ENCODE results near the gene KRT2.

Gene KRT2

DNA sequence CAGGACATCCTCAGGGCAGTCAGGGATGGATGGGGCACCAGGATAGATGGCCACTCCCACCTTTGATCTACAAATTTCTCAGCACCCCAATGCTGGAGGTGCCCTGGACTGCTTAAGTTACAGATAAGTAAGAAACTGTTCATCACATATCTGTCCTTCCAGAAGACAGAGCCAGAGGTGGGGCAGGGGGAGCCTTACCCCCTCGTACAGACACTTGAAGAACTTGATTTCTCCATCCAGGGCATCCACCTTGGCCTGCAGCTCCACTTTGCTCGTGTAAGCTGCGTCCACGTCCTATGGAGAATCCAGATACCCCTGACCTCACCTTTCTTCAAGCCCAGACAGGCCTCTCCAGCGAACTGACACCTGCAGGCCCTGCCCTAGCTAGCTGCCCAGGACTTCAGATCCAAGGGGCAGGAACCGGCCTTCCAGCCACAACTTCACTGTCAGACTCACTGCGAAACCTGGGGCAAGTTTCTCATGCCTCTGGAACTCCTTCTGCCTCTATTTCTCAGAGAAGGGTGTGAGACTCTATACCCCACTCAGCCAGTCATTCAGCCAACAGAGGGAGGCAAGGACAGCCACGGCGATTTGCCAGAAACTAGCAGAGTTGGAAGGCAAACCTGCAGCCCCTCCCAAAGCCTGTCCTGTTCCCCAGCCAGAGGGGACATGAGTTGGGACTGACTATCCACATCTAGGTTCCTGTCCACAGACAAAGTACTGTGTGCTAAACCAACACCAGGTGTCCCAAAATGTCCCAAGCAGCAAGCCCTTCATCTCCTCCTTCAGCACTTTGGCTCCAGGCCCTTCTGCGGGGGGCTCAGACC lies 37.4 kb downstream of the KRT2 start:
- no peak for DNase-seq

DNA sequence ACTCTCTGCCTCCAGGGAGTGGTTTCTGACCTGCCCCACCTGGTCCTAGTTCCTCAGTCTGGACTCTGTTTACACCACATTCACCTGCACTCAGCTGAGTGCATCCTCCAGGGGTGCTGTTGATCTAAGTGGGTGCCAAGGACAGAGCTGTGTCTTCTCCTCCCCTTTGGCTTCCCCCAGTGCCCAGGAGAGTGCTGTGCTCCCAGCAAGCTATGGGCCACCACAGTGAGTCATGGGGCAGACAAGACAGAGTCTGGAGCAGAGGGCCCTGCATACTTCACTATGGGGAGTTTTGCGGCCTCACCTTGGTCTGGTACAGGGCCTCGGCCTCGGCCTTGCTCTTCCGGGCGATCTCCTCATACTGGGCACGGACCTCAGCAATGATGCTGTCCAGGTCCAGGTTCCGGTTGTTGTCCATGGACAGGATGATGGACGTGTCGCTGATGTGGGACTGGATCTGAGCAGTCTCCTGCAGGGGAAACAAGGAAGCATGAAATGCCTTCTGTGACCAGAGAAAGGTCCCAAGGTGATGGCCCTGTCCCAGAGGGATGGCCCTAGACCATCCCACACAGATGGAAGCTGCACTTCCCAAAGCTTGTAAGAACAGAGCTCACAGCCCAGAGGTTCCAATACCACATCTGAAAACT lies 38.5 kb downstream of the KRT2 start:
- DNase-seq, result no peak

GRCh38 chr12:52612431-52613383 lies 39.3 kb downstream of the KRT2 start:
- no peak for DNase-seq

- DNase-seq, result no peak
Measured at GRCh38 chr12:52611080-52611468, 40.9 kb downstream of the KRT2 start.

DNA sequence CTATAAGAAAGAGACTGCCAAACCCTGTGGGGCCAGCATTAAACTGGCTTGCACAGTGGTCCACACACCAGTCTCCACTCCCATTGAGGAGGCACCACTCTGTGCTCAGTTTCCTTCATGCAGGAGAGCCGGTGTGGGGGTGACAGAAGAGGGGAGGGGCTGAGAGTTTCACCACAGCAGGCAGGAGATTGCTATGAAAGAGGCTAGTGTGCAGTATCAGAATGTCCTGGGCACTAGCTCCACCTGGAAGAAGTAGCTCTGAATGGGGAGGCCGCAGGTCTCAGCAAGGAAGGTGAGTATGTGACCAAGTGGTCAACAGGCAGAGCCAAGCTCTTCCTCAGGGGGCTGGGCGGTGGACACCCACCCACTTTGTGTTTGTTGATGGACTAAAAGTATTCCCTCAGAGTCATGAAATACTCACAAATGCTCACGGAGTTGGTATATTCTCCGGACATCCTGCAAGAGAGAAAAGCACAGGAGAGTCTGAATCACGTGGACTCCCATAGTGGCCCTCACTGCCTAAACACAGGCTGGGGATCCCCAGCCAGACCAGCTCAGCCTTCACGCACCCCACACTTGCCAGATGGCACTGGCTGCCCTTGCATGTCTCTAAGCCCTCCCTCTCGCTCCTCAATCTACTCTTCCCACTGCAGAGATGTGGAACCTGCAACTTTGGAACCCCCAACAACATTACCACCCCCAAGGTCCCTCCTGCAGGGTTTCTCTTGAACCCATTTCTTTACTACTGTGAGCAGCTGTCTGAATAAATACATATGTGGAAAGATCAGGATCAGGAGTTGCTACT lies 43.0 kb downstream of the KRT2 start:
- no peak for DNase-seq

GRCh38 chr12:52608161-52608560 lies 43.9 kb downstream of the KRT2 start:
- no peak for DNase-seq

- DNase-seq, result no peak
Measured at GRCh38 chr12:52607314-52607713, 44.7 kb downstream of the KRT2 start.

- DNase-seq, result no peak
Measured at GRCh38 chr12:52606581-52607218, 45.3 kb downstream of the KRT2 start.

- no peak for DNase-seq
Measured at GRCh38 chr12:52606096-52606495, 45.9 kb downstream of the KRT2 start.

- DNase-seq, result no peak
Measured at GRCh38 chr12:52605542-52605941, 46.5 kb downstream of the KRT2 start.

DNA sequence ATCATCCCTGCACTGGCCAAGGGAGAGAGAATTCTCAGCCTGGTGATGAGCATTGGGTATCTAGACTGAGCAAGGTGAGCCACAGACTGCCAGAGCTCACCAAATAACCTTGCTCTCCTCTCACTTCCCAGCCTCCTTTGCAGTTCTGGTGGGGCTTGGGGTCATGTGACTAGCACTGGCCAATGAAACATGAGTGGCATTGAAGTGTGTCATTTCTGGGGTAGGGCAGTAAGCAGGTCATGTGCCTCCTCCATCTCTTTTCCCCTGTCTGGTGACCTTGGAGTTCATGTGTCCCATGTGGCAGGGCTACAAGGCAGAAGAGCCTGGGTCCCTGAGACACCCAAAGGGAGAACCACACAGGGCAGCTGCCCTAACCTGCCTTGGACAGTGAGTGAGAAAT lies 47.2 kb downstream of the KRT2 start:
- no peak for DNase-seq

GRCh38 chr12:52603314-52603713 lies 48.7 kb downstream of the KRT2 start:
- DNase-seq, result peak; percentile 13

DNA sequence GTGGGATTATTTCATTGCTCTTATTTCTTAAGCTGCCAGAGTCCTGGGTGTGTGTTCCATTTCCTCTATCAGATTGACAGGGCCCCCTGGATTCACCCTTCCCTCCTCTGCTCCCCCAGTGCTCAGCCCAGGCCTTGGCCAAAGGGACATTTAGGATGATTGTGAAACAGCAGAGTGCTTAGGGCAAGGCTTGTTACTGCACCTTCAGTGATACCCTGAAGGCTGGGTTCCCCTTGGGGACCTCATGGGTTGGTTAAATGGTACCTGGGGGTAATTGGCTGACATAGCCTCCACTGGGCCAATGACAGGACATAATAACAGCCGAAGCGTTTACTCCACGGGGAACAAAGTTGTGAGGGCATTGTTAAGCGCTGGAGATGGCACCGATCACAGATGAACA lies 49.5 kb downstream of the KRT2 start:
- no peak for DNase-seq

DNA sequence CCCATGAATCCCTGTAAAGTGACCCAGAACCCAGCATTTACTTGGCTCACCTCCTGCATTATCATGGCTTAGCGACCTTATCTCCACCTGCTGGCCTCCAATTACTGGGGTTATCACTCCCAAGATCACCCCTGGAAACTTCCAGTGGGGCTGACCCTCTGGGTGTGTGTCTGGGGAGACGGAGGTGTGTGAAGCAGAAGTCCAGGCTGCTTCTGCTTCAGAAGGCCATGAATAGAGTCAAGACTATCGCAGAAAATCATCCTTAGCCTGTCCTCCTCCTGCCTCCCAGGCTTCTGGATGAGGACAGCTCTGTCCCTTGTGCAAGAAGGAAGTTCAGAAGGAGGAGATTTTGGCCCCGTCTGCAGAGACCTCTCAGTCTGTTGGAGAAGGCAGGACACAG lies 50.3 kb downstream of the KRT2 start:
- no peak for DNase-seq

GRCh38 chr12:52600941-52601481 lies 51.0 kb downstream of the KRT2 start, which contains the start of gene KRT72:
TSS of gene KRT72 (minus strand) at chr12:52601463. CDS start at chr12:52601452, 11 bp downstream.
- no peak for DNase-seq

DNA sequence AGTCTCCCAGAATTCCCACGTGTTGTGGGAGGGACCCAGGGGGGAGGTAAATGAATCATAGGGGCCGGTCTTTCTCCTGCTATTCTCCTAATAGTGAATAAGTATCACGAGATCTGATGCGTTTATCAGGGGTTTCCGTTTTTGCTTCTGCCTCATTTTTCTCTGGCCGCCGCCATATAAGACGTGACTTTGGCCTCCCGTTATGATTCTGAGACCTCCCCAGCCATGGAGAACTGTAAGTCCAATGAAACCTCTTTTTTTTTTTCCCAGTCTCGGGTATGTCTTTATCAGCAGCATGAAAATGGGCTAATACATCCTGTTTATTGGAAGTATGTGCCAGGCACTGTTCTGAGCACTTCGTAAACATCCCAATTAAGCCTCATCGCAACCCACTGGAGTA lies 51.5 kb downstream of the KRT2 start:
- no peak for DNase-seq

DNA sequence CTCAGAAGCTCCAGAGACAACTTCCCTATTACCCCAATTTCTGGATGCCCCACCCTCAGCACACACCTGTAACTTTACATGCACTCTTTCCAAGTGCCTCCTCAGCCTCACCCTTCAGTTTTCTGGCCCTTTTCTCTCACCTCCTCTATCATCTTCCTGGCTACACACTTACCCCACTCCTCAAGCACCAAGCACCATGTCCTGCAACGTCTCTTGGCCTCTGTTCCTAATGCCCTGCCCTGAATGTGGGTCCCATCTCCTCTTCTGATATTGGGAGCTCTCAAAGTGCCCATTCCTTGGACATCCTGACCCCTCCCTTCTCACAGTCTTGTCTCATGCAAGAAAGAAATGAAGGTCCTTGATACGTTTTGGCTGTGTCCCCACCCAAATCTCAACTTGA lies 51.9 kb downstream of the KRT2 start:
- no peak for DNase-seq

GRCh38 chr12:52598966-52599365 lies 53.0 kb downstream of the KRT2 start:
- DNase-seq, result no peak

Data from CD4-positive, alpha-beta T cell treated with Interleukin-12 subunit alpha and Interleukin-12 subunit beta, for 1 hour (primary cell).